Epithelial cell of esophagus (primary cell): ENCODE measurements around the gene TAGLN2.

Experiments
- DNase-seq: peaks from one replicate; pipeline ENCODE4 v3.0.0; 2010; ENCODE audit warnings: low read depth
- H3K4me3 ChIP-seq: 2 replicates; pipeline ENCODE4 v1.5.1; 2011; ENCODE audit warnings: mild to moderate bottlenecking, low read length, control low read depth
- TF ChIP-seq, protein P1 (sequence below): IDR thresholded peaks from 2 replicates; pipeline ENCODE4 v1.5.1; 2011; ENCODE audit warnings: low read depth, mild to moderate bottlenecking, low read length, control low read depth, inconsistent platforms; ENCODE audit not compliant: insufficient read depth; ENCODE audit errors: missing control alignments

Gene TAGLN2

DNA sequence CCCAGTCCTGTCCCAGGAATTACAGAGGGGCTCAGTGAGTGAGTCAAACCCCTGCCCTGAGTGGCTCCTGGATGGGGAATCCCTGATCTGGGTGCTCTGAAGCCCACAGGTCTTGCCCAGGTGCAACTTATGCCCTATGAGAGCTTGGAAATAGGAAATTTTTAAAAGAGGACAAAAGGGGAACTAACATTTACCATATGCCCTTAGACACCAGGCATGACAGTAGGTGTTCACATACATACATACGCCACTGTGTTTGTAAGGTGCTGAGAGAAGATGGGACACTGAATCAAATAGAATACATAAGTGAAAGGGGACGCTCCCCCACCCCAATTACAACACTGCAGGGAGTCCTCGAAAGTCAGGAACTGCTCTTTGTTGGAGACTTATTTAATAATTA, 26.8 kb downstream of the TAGLN2 start:
- TF ChIP-seq, protein P1, sequence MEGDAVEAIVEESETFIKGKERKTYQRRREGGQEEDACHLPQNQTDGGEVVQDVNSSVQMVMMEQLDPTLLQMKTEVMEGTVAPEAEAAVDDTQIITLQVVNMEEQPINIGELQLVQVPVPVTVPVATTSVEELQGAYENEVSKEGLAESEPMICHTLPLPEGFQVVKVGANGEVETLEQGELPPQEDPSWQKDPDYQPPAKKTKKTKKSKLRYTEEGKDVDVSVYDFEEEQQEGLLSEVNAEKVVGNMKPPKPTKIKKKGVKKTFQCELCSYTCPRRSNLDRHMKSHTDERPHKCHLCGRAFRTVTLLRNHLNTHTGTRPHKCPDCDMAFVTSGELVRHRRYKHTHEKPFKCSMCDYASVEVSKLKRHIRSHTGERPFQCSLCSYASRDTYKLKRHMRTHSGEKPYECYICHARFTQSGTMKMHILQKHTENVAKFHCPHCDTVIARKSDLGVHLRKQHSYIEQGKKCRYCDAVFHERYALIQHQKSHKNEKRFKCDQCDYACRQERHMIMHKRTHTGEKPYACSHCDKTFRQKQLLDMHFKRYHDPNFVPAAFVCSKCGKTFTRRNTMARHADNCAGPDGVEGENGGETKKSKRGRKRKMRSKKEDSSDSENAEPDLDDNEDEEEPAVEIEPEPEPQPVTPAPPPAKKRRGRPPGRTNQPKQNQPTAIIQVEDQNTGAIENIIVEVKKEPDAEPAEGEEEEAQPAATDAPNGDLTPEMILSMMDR, result no peak
- DNase-seq, result no peak
- no peak overlapping the region for H3K4me3 ChIP-seq

DNA sequence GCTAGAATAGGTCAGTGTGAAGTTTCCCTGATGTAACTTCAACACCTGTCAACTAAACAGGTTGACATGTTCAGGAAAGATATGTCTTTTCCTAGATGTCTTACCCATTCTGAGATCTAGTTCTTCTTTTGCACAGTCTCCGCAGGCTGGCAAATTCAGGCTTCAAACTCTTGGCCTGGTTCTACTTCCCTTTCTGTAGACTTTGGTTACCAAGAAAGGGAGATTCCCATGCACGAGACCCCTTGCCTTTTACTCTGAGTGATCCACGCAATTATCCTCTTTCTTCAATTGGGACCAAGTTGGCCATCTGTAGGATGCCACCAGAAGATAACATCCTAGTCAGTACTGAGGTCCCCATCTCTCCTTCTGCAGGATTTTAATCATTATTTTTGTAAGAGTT, 27.3 kb downstream of the TAGLN2 start:
- no peak for DNase-seq
- no peak overlapping the region for H3K4me3 ChIP-seq
- TF ChIP-seq, protein P1, result no peak

GRCh38 chr1:159896546-159896930, 28.8 kb downstream of the TAGLN2 start:
- no peak for DNase-seq
- TF ChIP-seq, protein P1, result no peak
- H3K4me3 ChIP-seq, result no peak overlapping the region

- no peak overlapping the region for H3K4me3 ChIP-seq
- TF ChIP-seq, protein P1, result no peak
- DNase-seq, result no peak
Measured at GRCh38 chr1:159895836-159896545, 29.3 kb downstream of the TAGLN2 start.

- DNase-seq, result no peak
- H3K4me3 ChIP-seq, result no peak overlapping the region
- TF ChIP-seq, protein P1, result no peak
Measured at GRCh38 chr1:159895286-159895685, 30.0 kb downstream of the TAGLN2 start.

DNA sequence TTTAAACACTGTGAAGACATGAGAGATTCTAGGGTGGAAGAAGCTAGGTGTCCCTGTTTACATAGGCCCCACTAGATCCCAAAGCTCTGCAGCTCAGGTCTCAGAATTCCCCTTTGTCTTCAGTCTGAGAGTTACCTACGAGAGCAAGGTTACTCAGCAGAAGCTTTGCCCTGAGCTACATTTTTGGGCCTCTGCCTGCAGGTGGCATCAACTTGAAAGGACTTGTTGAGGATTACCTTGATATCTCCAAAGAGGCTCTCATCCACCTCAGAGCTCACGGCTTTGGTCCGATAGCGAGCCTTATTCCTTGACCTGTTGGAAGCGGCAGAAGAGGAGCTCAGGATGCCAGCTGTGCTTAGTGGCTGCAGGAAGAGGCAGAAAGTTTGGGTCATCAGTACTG, 32.4 kb downstream of the TAGLN2 start:
- peak; percentile 78 for DNase-seq
- no peak overlapping the region for H3K4me3 ChIP-seq
- TF ChIP-seq, protein P1, result peak; percentile 53

DNA sequence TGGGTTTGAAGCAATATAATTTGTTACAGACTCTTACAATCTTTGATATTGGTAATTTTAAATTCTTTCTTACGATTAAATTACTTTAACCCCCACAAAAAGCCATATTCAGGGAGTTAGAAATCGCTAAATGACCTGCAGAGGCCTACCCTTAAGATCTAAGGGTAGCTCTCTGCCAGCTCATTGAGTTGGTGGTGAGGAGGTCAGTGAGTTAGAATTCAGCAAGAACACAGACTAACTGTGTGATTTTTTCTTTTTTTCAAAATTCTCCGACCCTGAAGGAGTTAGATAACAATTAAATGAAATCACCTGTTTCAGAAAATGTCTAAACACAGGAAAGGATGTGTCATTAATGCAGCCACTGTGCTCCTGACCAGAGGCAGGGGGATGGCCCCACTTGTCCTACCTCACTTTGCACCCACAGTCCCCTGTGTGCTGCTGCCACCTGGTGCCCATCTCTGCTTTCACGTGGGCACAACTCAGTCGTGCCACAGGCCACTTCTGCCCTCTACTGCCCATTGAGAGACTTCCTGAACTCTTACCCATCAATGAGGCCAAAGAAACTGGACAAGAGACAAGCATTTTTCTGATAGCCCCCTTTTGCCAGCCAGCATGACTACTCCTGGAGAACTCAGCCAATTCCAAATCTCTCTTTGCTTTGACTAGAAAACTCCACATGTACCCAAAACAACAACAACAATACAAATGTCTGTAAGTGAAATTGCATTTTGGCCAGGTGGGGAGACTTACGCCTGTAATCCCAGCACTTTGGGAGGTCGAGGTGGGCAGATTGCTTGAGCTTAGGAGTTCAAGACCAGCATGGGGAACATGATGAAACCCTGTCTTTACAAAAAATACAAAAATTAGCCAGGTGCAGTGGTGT, 33.8 kb downstream of the TAGLN2 start:
- no peak overlapping the region for H3K4me3 ChIP-seq
- peak; percentile 88 for DNase-seq
- TF ChIP-seq, protein P1, result peak; percentile 100
